Mammary epithelial cell (primary cell): Measurements from ENCODE around the gene SENP8.

Experiments
- CTCF ChIP-seq, 2 donors: IDR thresholded peaks in 1 of 2; conservative IDR thresholded peaks in 1 of 2; 2 replicates each; pipeline ENCODE4 v1.5.1; 2011 to 2012; ENCODE audit warnings: inconsistent platforms in 2 of 2, low read length in 2 of 2, mild to moderate bottlenecking in 2 of 2, control low read depth in 1 of 2, low read depth in 1 of 2; ENCODE audit not compliant: insufficient read depth in 1 of 2; ENCODE audit errors: extremely low read depth in 1 of 2
- EZH2 ChIP-seq: IDR thresholded peaks from 2 replicates; pipeline ENCODE4 v1.6.1; 2012; ENCODE audit warnings: low read length, inconsistent platforms, borderline replicate concordance

GRCh38 chr15:72168131-72168807, 50.1 kb downstream of the SENP8 start:
- no peak for TF ChIP-seq CTCF (conservative IDR thresholded peaks at IDR 0.05 in 1 of 2, IDR thresholded peaks at IDR 0.05 in 1 of 2; ENCODE audit: extremely low read depth in 1 of 2, insufficient read depth in 1 of 2, low read depth in 1 of 2, low read length in 2 of 2)
- TF ChIP-seq EZH2, result no peak
